Measurements from ENCODE around the gene C1orf105. TPM values are rescaled to one million over a fixed set of nuclear protein-coding genes. Genes with fewer than 3 reads are reported as not detected.
A peak's percentile ranks its signal among the peaks of the same experiment; 100 is the strongest.

C1orf105 gene
- total RNA-seq, 1 experiment from 2014 or later = not detected

DNA sequence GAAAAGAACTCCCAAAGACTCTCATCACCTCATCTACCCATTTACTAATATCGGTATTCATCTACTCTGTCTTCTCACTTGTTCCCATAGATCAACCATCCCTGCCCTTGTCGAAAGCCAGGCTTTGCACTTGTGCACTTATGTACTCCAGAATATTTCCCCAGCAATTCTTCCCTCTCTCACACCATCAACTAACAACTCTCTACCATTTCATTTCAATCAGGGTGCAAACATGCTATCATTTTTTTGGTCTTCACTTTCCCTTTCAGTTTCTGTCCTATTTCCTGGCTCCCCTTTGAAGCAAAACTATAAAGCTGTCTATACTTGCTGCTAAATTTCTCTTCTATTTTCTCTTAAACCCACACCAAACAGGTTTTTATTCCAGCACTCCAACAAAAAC lies 6.7 kb downstream of the C1orf105 start:
- POLR2A ChIA-PET (ENCODE audit: low non-redundant PET) = interaction anchor here (0.7 kb wide), 1 partner anchor 184 kb away, joined by 3 read pairs; no protein-coding TSS in a partner anchor
- no TSS peak for BruUV-seq (replicated peaks)

DNA sequence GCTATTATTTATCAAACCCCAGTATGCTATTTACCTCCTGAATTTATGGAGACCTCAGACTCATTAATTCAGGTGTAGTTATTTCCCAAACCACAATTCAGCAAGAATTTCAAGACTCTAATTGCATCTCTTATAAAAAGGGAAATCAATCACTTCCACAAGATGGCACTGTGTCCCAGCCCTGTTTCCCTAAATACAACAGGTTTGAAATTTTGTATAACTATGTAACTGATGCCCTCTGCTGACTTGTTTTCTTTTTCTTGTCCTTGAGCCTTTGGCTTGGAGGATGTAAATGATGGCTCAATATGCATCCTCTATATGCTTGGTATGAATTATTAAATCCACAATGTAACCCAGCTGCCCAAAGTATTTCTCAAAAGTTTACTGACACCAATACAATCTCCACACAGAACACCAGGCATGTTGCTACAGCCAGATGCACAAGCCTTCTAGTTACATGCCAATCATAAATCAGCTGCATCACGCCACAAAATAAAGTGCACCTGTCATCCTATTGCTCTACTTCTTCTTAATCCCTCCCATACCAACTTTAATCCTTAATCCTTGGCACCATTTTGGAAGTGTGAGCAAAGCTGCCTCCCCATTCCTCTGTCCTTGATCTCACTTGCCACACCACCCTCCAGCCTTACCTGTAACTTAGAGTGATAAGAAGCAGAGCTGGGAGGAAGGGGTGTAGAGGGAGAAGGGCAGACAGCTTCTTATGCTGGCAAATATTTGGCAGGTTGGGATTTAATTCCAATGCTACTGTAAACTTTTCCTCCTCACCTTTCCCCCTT lies 9.0 kb downstream of the C1orf105 start:
- Histone ChIP-seq H3K27ac (ENCODE audit: low read depth, low read length, poor library complexity, severe bottlenecking) (no peak overlapping the region), H3K9me3 (ENCODE audit: low read depth, low read length, poor library complexity, severe bottlenecking) (no peaks in the 10 kb centered on the region), H3K27me3 (replicated peaks; ENCODE audit: insufficient read depth, low read depth, low read length, poor library complexity) (no peaks in the 10 kb centered on the region), H3K4me3 (ENCODE audit: low read depth, low read length, poor library complexity, severe bottlenecking) (no peak overlapping the region), H3K4me1 (ENCODE audit: insufficient read depth, low read length, poor library complexity, severe bottlenecking) (no peaks in the 10 kb centered on the region), H3K36me3 (ENCODE audit: insufficient read depth, low read length, poor library complexity, severe bottlenecking) (no peaks in the 10 kb centered on the region)
- no peak for TF ChIP-seq EZH2 (IDR thresholded peaks at IDR 0.05; ENCODE audit: borderline replicate concordance, low read depth, low read length, poor library complexity, severe bottlenecking)
- TF ChIP-seq, protein P1, sequence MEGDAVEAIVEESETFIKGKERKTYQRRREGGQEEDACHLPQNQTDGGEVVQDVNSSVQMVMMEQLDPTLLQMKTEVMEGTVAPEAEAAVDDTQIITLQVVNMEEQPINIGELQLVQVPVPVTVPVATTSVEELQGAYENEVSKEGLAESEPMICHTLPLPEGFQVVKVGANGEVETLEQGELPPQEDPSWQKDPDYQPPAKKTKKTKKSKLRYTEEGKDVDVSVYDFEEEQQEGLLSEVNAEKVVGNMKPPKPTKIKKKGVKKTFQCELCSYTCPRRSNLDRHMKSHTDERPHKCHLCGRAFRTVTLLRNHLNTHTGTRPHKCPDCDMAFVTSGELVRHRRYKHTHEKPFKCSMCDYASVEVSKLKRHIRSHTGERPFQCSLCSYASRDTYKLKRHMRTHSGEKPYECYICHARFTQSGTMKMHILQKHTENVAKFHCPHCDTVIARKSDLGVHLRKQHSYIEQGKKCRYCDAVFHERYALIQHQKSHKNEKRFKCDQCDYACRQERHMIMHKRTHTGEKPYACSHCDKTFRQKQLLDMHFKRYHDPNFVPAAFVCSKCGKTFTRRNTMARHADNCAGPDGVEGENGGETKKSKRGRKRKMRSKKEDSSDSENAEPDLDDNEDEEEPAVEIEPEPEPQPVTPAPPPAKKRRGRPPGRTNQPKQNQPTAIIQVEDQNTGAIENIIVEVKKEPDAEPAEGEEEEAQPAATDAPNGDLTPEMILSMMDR (conservative IDR thresholded peaks at IDR 0.05; ENCODE audit: low read depth, low read length) = peak; percentile 92
- intact Hi-C loops (cut with micrococcal nuclease; ENCODE audit: unreplicated experiment) = loop anchor here (2.0 kb wide), 1 partner anchor 427 kb away; no protein-coding TSS in a partner anchor
- CTCF ChIA-PET = interaction anchor here (0.6 to 0.9 kb wide), 3 partner anchors 14 to 427 kb away, joined by 3 to 4 read pairs (median 3); no protein-coding TSS in a partner anchor
- BruUV-seq (replicated peaks) = no TSS peak
- peak; percentile 82 for DNase-seq (ENCODE audit: low spot score)
- POLR2A ChIA-PET (ENCODE audit: low non-redundant PET) = no interaction called here

More for the DNA sequence above, 6.7 kb downstream of the C1orf105 start:
- TF ChIP-seq, protein P1 (conservative IDR thresholded peaks at IDR 0.05; ENCODE audit: low read depth, low read length) = no peak
- Histone ChIP-seq H3K9me3 (ENCODE audit: low read depth, low read length, poor library complexity, severe bottlenecking) (no peaks in the 10 kb centered on the region), H3K27me3 (replicated peaks; ENCODE audit: insufficient read depth, low read depth, low read length, poor library complexity) (no peaks in the 10 kb centered on the region), H3K4me3 (ENCODE audit: low read depth, low read length, poor library complexity, severe bottlenecking) (no peak overlapping the region), H3K4me1 (ENCODE audit: insufficient read depth, low read length, poor library complexity, severe bottlenecking) (no peaks in the 10 kb centered on the region), H3K36me3 (ENCODE audit: insufficient read depth, low read length, poor library complexity, severe bottlenecking) (no peaks in the 10 kb centered on the region), H3K27ac (ENCODE audit: low read depth, low read length, poor library complexity, severe bottlenecking) (no peak overlapping the region)
- DNase-seq (ENCODE audit: low spot score) = no peak
- intact Hi-C loops (cut with micrococcal nuclease; ENCODE audit: unreplicated experiment) = no loop called here
- CTCF ChIA-PET = no interaction called here

DNA sequence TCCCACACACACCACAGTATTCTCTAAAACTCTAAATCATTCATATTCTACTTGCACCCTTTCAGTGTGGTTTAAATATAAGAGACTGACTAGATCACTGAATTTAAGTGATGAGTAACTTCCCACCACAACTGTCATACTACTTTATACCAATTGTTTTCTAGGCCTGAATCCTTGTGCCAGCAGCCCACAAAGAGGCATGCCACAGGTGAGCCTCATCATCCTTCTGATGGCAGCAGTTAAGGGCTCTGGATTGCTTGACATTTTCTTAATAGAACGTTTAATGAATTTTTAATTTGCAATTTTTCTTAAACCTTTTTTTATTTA lies 9.6 kb downstream of the C1orf105 start:
- no TSS peak for BruUV-seq (replicated peaks)
- DNase-seq (ENCODE audit: low spot score) = no peak
- ChIA-PET CTCF (interaction anchor here (0.6 to 0.7 kb wide), 2 partner anchors 13 to 428 kb away, joined by 3 to 4 read pairs; no protein-coding TSS in a partner anchor), POLR2A (ENCODE audit: low non-redundant PET) (no interaction called here)
- Histone ChIP-seq H3K4me1 (ENCODE audit: insufficient read depth, low read length, poor library complexity, severe bottlenecking) (no peaks in the 10 kb centered on the region), H3K9me3 (ENCODE audit: low read depth, low read length, poor library complexity, severe bottlenecking) (no peaks in the 10 kb centered on the region), H3K27ac (ENCODE audit: low read depth, low read length, poor library complexity, severe bottlenecking) (no peak overlapping the region), H3K27me3 (replicated peaks; ENCODE audit: insufficient read depth, low read depth, low read length, poor library complexity) (no peaks in the 10 kb centered on the region), H3K4me3 (ENCODE audit: low read depth, low read length, poor library complexity, severe bottlenecking) (no peak overlapping the region), H3K36me3 (ENCODE audit: insufficient read depth, low read length, poor library complexity, severe bottlenecking) (no peaks in the 10 kb centered on the region)
- intact Hi-C loops (cut with micrococcal nuclease; ENCODE audit: unreplicated experiment) = no loop called here
- no peak for TF ChIP-seq EZH2 (IDR thresholded peaks at IDR 0.05; ENCODE audit: borderline replicate concordance, low read depth, low read length, poor library complexity, severe bottlenecking)
- TF ChIP-seq, protein P1 (conservative IDR thresholded peaks at IDR 0.05; ENCODE audit: low read depth, low read length) = no peak

Data from A673 (cell line).